DOHH2 (cell line): ENCODE data around the gene SLC22A2.

ENCODE experiments used
- H3F3A ChIP-seq: fragments of 200-600 bp; sonication (generic), shearing (Covaris generic); 2 replicates; pipeline ENCODE4 v1.6.0; 2016; ENCODE audit warnings: antibody characterized with exemption, mild to moderate bottlenecking; ENCODE audit not compliant: control insufficient read depth, insufficient read depth
- H3K27ac ChIP-seq: fragments of 200-600 bp; sonication (generic); 2 replicates; pipeline ENCODE4 v1.5.1; 2014; ENCODE audit warnings: low read depth, mild to moderate bottlenecking, low read length, moderate library complexity
- H3K27me3 ChIP-seq: fragments of 200-600 bp; sonication (generic); 2 replicates; pipeline ENCODE4 v1.6.1; 2014; ENCODE audit warnings: mild to moderate bottlenecking, low read length, mixed read lengths; ENCODE audit not compliant: control insufficient read depth
- H3K36me3 ChIP-seq: fragments of 200-600 bp; sonication (generic); 2 replicates; pipeline ENCODE4 v1.6.1; 2014; ENCODE audit warnings: mild to moderate bottlenecking, low read length, moderate library complexity, mixed read lengths; ENCODE audit not compliant: control insufficient read depth
- H3K4me1 ChIP-seq: fragments of 200-600 bp; sonication (generic); 2 replicates; pipeline ENCODE4 v1.6.1; 2014; ENCODE audit warnings: mild to moderate bottlenecking, low read length, mixed read lengths; ENCODE audit not compliant: control insufficient read depth
- H3K4me2 ChIP-seq: fragments of 200-600 bp; sonication (generic); 2 replicates; pipeline ENCODE4 v1.6.0; 2014; ENCODE audit warnings: mild to moderate bottlenecking, low read length, moderate library complexity
- H3K4me3 ChIP-seq: fragments of 200-600 bp; sonication (generic); 2 replicates; pipeline ENCODE4 v1.5.1; 2014; ENCODE audit warnings: mild to moderate bottlenecking, low read length, mixed read lengths
- H3K79me2 ChIP-seq: fragments of 200-600 bp; sonication (generic); 2 replicates; pipeline ENCODE4 v1.6.1; 2014; ENCODE audit warnings: mild to moderate bottlenecking, low read length, mixed read lengths; ENCODE audit not compliant: control insufficient read depth
- H3K9me2 ChIP-seq: fragments of 200-600 bp; sonication (generic); replicated peaks from 2 replicates; pipeline ENCODE4 v1.6.1; 2014; ENCODE audit warnings: mild to moderate bottlenecking, low read length, mixed read lengths; ENCODE audit not compliant: control insufficient read depth
- H3K9me3 ChIP-seq: fragments of 200-600 bp; sonication (generic); 2 replicates; pipeline ENCODE4 v1.6.1; 2014; ENCODE audit warnings: antibody characterized with exemption, low read length, mixed read lengths; ENCODE audit not compliant: control insufficient read depth, insufficient read depth
- H4K20me1 ChIP-seq: fragments of 200-600 bp; sonication (generic); 2 replicates; pipeline ENCODE4 v1.6.0; 2014; ENCODE audit warnings: low read depth, mild to moderate bottlenecking, antibody characterized with exemption, low read length, moderate library complexity; ENCODE audit not compliant: control insufficient read depth, insufficient read depth
- EZH2phosphoT487 ChIP-seq: fragments of 200-600 bp; sonication (generic); IDR thresholded peaks from 2 replicates; pipeline ENCODE4 v1.6.1; 2017; ENCODE audit warnings: borderline replicate concordance, mild to moderate bottlenecking, antibody characterized with exemption, low read length, moderate library complexity, mixed read lengths
- TF ChIP-seq, protein P1 (sequence below): fragments of 200-600 bp; sonication (generic); IDR thresholded peaks from one replicate; pipeline ENCODE4 v1.5.1; 2014; ENCODE audit warnings: antibody characterized with exemption, mild to moderate bottlenecking, low read depth, low read length; ENCODE audit not compliant: poor library complexity, severe bottlenecking

The SLC22A2 gene

DNA sequence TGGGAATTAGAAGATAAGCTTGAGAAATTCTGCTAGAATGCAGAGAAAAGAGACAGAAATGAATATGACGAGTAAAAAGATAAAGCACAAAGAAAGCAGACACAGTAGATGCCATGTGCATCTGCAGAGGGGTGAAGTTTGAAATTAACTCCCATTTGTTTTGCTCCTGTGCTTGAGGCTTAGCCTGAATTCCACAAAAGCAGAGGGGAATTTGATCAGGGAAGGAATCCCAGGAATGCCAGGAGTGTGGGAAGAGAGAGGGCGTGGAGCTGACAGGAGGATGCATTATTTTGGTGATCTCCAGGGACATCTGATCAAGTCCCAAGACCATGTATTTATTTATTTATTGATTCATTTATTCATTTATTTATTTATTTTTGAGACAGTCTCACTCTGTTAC is 81.4 kb downstream of the SLC22A2 start:
- H3K4me1 ChIP-seq = no peaks in the 10 kb centered on the region
- no peak overlapping the region for H3K4me2 ChIP-seq
- no peaks in the 10 kb centered on the region for H3K36me3 ChIP-seq
- H3K27me3 ChIP-seq = no peaks in the 10 kb centered on the region; the same call in 1 of the 2 replicates
- H3K9me3 ChIP-seq = no peaks in the 10 kb centered on the region
- H3K27ac ChIP-seq = no peak overlapping the region
- no peaks in the 10 kb centered on the region for H3F3A ChIP-seq
- TF ChIP-seq, protein P1, sequence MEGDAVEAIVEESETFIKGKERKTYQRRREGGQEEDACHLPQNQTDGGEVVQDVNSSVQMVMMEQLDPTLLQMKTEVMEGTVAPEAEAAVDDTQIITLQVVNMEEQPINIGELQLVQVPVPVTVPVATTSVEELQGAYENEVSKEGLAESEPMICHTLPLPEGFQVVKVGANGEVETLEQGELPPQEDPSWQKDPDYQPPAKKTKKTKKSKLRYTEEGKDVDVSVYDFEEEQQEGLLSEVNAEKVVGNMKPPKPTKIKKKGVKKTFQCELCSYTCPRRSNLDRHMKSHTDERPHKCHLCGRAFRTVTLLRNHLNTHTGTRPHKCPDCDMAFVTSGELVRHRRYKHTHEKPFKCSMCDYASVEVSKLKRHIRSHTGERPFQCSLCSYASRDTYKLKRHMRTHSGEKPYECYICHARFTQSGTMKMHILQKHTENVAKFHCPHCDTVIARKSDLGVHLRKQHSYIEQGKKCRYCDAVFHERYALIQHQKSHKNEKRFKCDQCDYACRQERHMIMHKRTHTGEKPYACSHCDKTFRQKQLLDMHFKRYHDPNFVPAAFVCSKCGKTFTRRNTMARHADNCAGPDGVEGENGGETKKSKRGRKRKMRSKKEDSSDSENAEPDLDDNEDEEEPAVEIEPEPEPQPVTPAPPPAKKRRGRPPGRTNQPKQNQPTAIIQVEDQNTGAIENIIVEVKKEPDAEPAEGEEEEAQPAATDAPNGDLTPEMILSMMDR = no peak
- no peak for TF ChIP-seq EZH2phosphoT487
- H3K79me2 ChIP-seq = no peaks in the 10 kb centered on the region
- H4K20me1 ChIP-seq = no peaks in the 10 kb centered on the region
- no peaks in the 10 kb centered on the region for H3K9me2 ChIP-seq
- no peak overlapping the region for H3K4me3 ChIP-seq

DNA sequence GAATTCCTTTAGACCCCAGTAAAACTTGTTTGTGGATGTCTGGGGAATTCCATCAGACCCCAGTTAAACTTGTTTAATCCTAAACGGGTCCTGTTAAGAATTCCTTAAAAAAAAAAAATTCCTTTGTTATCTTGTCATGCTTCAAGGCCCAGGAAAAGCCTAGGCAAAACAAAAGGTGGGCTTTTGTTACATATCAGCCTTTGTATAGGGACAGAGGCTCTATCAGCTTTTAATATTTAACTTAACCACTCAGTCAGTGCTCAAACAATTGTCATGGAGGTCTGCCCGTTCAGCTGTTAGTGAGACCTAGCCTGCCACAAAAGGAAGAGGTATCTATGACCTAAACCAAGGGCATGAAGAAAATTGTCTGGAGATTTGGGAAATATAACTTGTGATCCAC is 83.9 kb downstream of the SLC22A2 start:
- Histone ChIP-seq H3K79me2 (no peaks in the 10 kb centered on the region), H3K4me2 (no peak overlapping the region), H4K20me1 (no peaks in the 10 kb centered on the region), H3K9me2 (no peaks in the 10 kb centered on the region), H3K9me3 (no peaks in the 10 kb centered on the region), H3K27ac (no peak overlapping the region), H3K36me3 (no peaks in the 10 kb centered on the region), H3K4me1 (no peaks in the 10 kb centered on the region), H3F3A (no peaks in the 10 kb centered on the region), H3K27me3 (peaks cover 4% of the 10 kb centered on the region), H3K4me3 (no peak overlapping the region)
- TF ChIP-seq EZH2phosphoT487 = no peak
- TF ChIP-seq, protein P1 = no peak

DNA sequence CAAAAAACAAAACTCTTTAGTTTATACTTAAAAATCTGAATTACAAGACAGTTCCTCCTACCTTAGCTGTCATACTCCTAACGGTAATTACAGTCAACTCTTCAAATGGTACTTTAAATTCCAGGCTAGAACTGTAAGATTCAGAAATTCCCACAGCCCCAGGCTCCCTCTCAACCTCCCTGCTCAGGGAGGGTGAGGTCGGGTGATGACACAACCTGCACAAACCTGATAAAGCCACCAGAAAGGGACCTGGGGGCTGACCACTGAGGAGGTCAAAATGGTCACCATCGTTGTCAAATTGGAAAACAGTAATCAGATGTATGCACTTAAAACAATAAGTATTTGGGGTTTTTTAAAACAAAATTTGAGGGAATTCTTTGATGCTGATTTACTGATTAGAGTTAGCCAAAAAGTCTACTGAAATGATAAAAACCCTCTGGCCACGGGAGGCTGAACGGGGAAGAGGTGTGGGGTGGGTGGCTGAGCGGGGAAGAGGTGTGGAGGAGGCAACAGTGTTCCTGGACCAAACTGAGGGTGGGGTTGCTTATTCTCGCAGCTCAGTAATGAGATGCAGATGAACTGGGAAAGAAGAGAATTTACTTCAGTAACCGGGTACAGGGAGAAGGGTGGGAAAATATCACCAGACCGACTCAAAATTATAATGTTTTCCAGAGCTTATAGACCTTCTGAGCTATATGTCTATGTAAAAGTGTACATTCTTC is 84.7 kb downstream of the SLC22A2 start:
- TF ChIP-seq EZH2phosphoT487 = no peak
- TF ChIP-seq, protein P1 = no peak
- H3K36me3 ChIP-seq = no peaks in the 10 kb centered on the region
- H4K20me1 ChIP-seq = no peaks in the 10 kb centered on the region
- H3K9me3 ChIP-seq = no peaks in the 10 kb centered on the region
- no peaks in the 10 kb centered on the region for H3K4me1 ChIP-seq
- H3K9me2 ChIP-seq = no peaks in the 10 kb centered on the region
- H3K4me3 ChIP-seq = no peak overlapping the region
- H3F3A ChIP-seq = no peaks in the 10 kb centered on the region
- no peak overlapping the region for H3K4me2 ChIP-seq
- H3K27me3 ChIP-seq = peaks cover 4% of the 10 kb centered on the region
- no peak overlapping the region for H3K27ac ChIP-seq
- no peaks in the 10 kb centered on the region for H3K79me2 ChIP-seq
